Endothelial cell of umbilical vein (primary cell): ENCODE measurements around the gene CCDC171. TPM values are rescaled to one million over a fixed set of nuclear protein-coding genes. Genes with fewer than 3 reads are reported as not detected.

ENCODE experiments used
- BruUV-seq: library from RNA; stranded (reverse); fragments of 400-500 nt; replicated peaks from 2 replicates; lab custom pipeline; 2021; lab: Mats Ljungman, UMichigan
- CTCF ChIA-PET: fragments of 300-600, 350-600 bp; sonication (Branson Sonifier 250); formaldehyde crosslinking; loops from one replicate; lab custom pipeline; 2021; ENCODE audit warnings: antibody characterized with exemption, inconsistent platforms; lab: Charles Lee
- POLR2A ChIA-PET: fragments of 300-600, 350-600 bp; sonication (Branson Sonifier 250); formaldehyde crosslinking; loops from one replicate; lab custom pipeline; 2021; ENCODE audit warnings: antibody characterized with exemption, inconsistent platforms; lab: Charles Lee
- DNase-seq: peaks from one replicate; pipeline ENCODE4 v3.0.0-alpha.2; 2011; ENCODE audit warnings: low read depth, low spot score
- FAIRE-seq: peaks from 2 replicates; lab custom pipeline; 2011; peaks lifted over from hg19 to GRCh38; lab: Jason Lieb, UNC
- H2AFZ ChIP-seq: 2 replicates; pipeline ENCODE4 v1.6.0; 2012; ENCODE audit warnings: low read depth, low read length, control low read depth, inconsistent platforms
- H3K27ac ChIP-seq: 2 replicates; pipeline ENCODE4 v1.5.1; 2011; ENCODE audit warnings: low read depth, mild to moderate bottlenecking, control low read depth, low read length, moderate library complexity; ENCODE audit not compliant: insufficient read depth
- H3K27me3 ChIP-seq, 2 experiments: 2 replicates each; pipeline versions ENCODE4 v1.6.0 to v1.6.1; 2011; ENCODE audit warnings: low read length in 2 of 2, mixed read lengths in 1 of 2; ENCODE audit not compliant: control insufficient read depth in 2 of 2, insufficient read depth in 2 of 2
- H3K36me3 ChIP-seq, 2 experiments: 2 replicates in 1 of 2; 3 replicates in 1 of 2; pipeline ENCODE4 v1.5.1; 2011; ENCODE audit warnings: low read length in 2 of 2, mild to moderate bottlenecking in 1 of 2, moderate library complexity in 1 of 2; ENCODE audit not compliant: control insufficient read depth in 2 of 2, insufficient read depth in 2 of 2; ENCODE audit errors: extremely low read depth in 1 of 2
- H3K4me1 ChIP-seq: 3 replicates; pipeline ENCODE4 v1.5.1; 2011; ENCODE audit warnings: mild to moderate bottlenecking, low read length; ENCODE audit not compliant: control insufficient read depth, insufficient read depth; ENCODE audit errors: extremely low read depth
- H3K4me2 ChIP-seq: 2 replicates; pipeline ENCODE4 v1.6.1; 2011; ENCODE audit warnings: low read length, control low read depth, mixed read lengths; ENCODE audit not compliant: insufficient read depth
- H3K4me3 ChIP-seq, 3 experiments: fragments of 200-600 bp in 1 of 3; sonication (generic), shearing (Covaris generic) in 1 of 3; replicated peaks in 1 of 3; 2 replicates each; pipeline ENCODE4 v1.5.1; 2011 to 2016; ENCODE audit warnings: control low read depth in 3 of 3, low read length in 3 of 3, mild to moderate bottlenecking in 2 of 3, inconsistent platforms in 1 of 3, low read depth in 1 of 3, moderate library complexity in 1 of 3; ENCODE audit not compliant: insufficient read depth in 1 of 3
- H3K79me2 ChIP-seq: 2 replicates; pipeline ENCODE4 v1.6.0; 2012; ENCODE audit warnings: low read length, inconsistent platforms; ENCODE audit not compliant: control insufficient read depth, insufficient read depth
- H3K9ac ChIP-seq: replicated peaks from 2 replicates; pipeline ENCODE3; 2011; ENCODE audit warnings: low read length, control low read depth; ENCODE audit not compliant: insufficient read depth; ENCODE audit errors: extremely low read depth
- H3K9me1 ChIP-seq: replicated peaks from 3 replicates; pipeline ENCODE4 v1.6.0; 2011; ENCODE audit warnings: mild to moderate bottlenecking, low read length; ENCODE audit not compliant: control insufficient read depth, insufficient read depth; ENCODE audit errors: extremely low read depth
- H3K9me3 ChIP-seq: replicated peaks from 2 replicates; pipeline ENCODE4 v1.5.1; 2012; ENCODE audit warnings: low read length, inconsistent platforms; ENCODE audit not compliant: control insufficient read depth, insufficient read depth
- H4K20me1 ChIP-seq: replicated peaks from 2 replicates; pipeline ENCODE3; 2011; ENCODE audit warnings: mild to moderate bottlenecking, low read length; ENCODE audit not compliant: control insufficient read depth, insufficient read depth; ENCODE audit errors: extremely low read depth
- EZH2 ChIP-seq: IDR thresholded peaks from 2 replicates; pipeline ENCODE4 v1.6.1; 2012; ENCODE audit warnings: borderline replicate concordance, low read depth, mild to moderate bottlenecking, moderate library complexity, low read length, inconsistent platforms; ENCODE audit not compliant: severe bottlenecking
- FOS ChIP-seq: IDR thresholded peaks from 2 replicates; pipeline ENCODE4 v1.6.1; 2011; ENCODE audit warnings: mild to moderate bottlenecking, low read length, moderate library complexity, borderline replicate concordance; ENCODE audit not compliant: insufficient read depth
- GATA2 ChIP-seq: IDR thresholded peaks from 2 replicates; pipeline ENCODE4 v1.7.0; 2011; ENCODE audit warnings: low read depth, mild to moderate bottlenecking, moderate library complexity, mixed read lengths, low read length; ENCODE audit not compliant: insufficient read length, insufficient read depth
- JUN ChIP-seq: IDR thresholded peaks from 2 replicates; pipeline ENCODE4 v1.6.1; 2011; ENCODE audit warnings: borderline replicate concordance, low read depth; ENCODE audit not compliant: insufficient read length, insufficient read depth
- MAX ChIP-seq: IDR thresholded peaks from 2 replicates; pipeline ENCODE4 v1.6.1; 2011; ENCODE audit not compliant: insufficient read depth, insufficient read length
- MYC ChIP-seq: IDR thresholded peaks from one replicate; pipeline ENCODE4 v1.6.1; 2011; ENCODE audit warnings: mild to moderate bottlenecking, low read depth, low read length
- POLR2A ChIP-seq: IDR thresholded peaks from 2 replicates; pipeline ENCODE4 v1.6.1; 2012; ENCODE audit warnings: low read depth, mild to moderate bottlenecking, control low read depth, low read length
- POLR2AphosphoS5 ChIP-seq: IDR thresholded peaks from 2 replicates; pipeline ENCODE4 v1.6.1; 2012; ENCODE audit warnings: low read depth, mild to moderate bottlenecking, control low read depth, low read length, moderate library complexity; ENCODE audit not compliant: insufficient read depth
- dilution Hi-C: fragments of 300-500 bp; cut with MboI; formaldehyde crosslinking; loops from one replicate; pipeline ENCODE4 v1.15.0; 2019; ENCODE audit warnings: low sequenced_read_pairs; ENCODE audit not compliant: extremely low pct_ligation_motif_present
- intact Hi-C: fragments of 100-400 bp; cut with micrococcal nuclease; formaldehyde crosslinking; loops from one replicate; pipeline ENCODE4 v1.10.0; 2022
- polyA plus RNA-seq, 4 experiments: library from polyadenylated mRNA; depleted of rRNA in 3 of 4; stranded (reverse) in 3 of 4; unstranded in 1 of 4; fragments of >200 nt; gene quantifications; 2 replicates each; pipeline versions ENCODE4 v1.2.1 to v1.2.3, GENCODE V29; 2011 to 2012; ENCODE audit warnings: missing spikeins in 1 of 4
- total RNA-seq: library from RNA; stranded (reverse); gene quantifications from 2 replicates; pipeline ENCODE4 v1.2.3, GENCODE V29; 2021
- TF ChIP-seq, protein P1 (sequence below), 2 donors: IDR thresholded peaks; 1 replicate in 1 of 2; 2 replicates in 1 of 2; pipeline ENCODE4 v1.5.1; 2011; ENCODE audit warnings: low read length in 2 of 2, mild to moderate bottlenecking in 2 of 2, moderate library complexity in 2 of 2, control low read depth in 1 of 2, inconsistent platforms in 1 of 2, low read depth in 1 of 2; ENCODE audit not compliant: insufficient read depth in 1 of 2; ENCODE audit errors: extremely low read depth in 1 of 2

CCDC171 gene
- total and polyA plus RNA-seq, 2 donors (not counting 3 experiments of a cell fraction or from before 2014, with no cell fraction given), result 0.58 to 1.4 TPM

DNA sequence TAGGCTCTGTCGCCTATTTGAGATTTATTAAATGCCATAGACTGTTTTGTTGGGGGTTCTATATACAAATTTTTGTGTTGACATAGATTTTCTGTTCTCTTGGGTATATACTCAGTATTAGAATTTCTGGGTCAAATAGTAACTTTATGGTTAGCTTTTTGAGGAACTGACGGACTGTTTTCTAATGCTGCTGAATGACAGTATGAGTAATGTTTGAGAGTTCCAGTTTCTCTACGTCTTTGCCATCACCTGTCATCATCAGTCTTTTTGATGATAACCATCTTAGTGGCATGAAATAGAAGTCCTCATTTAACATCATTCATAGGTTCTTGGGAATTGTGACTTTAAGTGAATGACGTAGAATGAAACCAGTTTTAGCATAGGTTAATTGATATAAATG lies 60.1 kb downstream of the CCDC171 start:
- H3K27me3 ChIP-seq, result no peaks in the 10 kb centered on the region
- CTCF ChIA-PET, result interaction anchor here (1.6 kb wide), 1 partner anchor 10 kb away, joined by 5 read pairs; no protein-coding TSS in a partner anchor
- H3K9me1 ChIP-seq, result no peaks in the 10 kb centered on the region
- DNase-seq (no peak), FAIRE-seq (no peak)
- no peaks in the 10 kb centered on the region for H3K79me2 ChIP-seq
- H3K4me2 ChIP-seq, result no peak overlapping the region
- H2AFZ ChIP-seq, result no peak overlapping the region
- dilution Hi-C loops (no loop called here), intact Hi-C loops (no loop called here)
- H3K36me3 ChIP-seq, result no peaks in the 10 kb centered on the region
- POLR2A ChIA-PET, result no interaction called here
- H3K4me1 ChIP-seq, result no peaks in the 10 kb centered on the region
- H3K27ac ChIP-seq, result no peak overlapping the region
- no TSS peak for BruUV-seq
- TF ChIP-seq, protein P1, sequence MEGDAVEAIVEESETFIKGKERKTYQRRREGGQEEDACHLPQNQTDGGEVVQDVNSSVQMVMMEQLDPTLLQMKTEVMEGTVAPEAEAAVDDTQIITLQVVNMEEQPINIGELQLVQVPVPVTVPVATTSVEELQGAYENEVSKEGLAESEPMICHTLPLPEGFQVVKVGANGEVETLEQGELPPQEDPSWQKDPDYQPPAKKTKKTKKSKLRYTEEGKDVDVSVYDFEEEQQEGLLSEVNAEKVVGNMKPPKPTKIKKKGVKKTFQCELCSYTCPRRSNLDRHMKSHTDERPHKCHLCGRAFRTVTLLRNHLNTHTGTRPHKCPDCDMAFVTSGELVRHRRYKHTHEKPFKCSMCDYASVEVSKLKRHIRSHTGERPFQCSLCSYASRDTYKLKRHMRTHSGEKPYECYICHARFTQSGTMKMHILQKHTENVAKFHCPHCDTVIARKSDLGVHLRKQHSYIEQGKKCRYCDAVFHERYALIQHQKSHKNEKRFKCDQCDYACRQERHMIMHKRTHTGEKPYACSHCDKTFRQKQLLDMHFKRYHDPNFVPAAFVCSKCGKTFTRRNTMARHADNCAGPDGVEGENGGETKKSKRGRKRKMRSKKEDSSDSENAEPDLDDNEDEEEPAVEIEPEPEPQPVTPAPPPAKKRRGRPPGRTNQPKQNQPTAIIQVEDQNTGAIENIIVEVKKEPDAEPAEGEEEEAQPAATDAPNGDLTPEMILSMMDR (IDR thresholded peaks at IDR 0.05; ENCODE audit: extremely low read depth in 1 of 2, insufficient read depth in 1 of 2, low read depth in 1 of 2, low read length in 2 of 2), result no peak
- TF ChIP-seq POLR2AphosphoS5 (no peak), MAX (no peak), EZH2 (no peak), FOS (no peak), POLR2A (no peak), GATA2 (no peak), JUN (no peak), MYC (no peak)
- no peak overlapping the region for H3K9ac ChIP-seq
- no peak overlapping the region for H3K4me3 ChIP-seq
- no peaks in the 10 kb centered on the region for H3K9me3 ChIP-seq
- no peaks in the 10 kb centered on the region for H4K20me1 ChIP-seq
